Panc1 (cell line): ENCODE data around the gene BMP7. TPM values are rescaled to one million over a fixed set of nuclear protein-coding genes. Genes with fewer than 3 reads are reported as not detected.

ENCODE experiments used
- ATAC-seq: fragments of 200-7000 bp; cut with Tn5 transposase; 2 replicates; pipeline ENCODE4 v1.9.1; 2020; ENCODE audit warnings: mild to moderate bottlenecking, moderate library complexity
- BruUV-seq: library from RNA; stranded (reverse); fragments of 400-500 nt; replicated peaks from 2 replicates; lab custom pipeline; 2021; lab: Mats Ljungman, UMichigan
- CTCF ChIA-PET: fragments of 300-600 bp; sonication (Branson Sonifier 250); formaldehyde crosslinking; loops from one replicate; lab custom pipeline; 2022; ENCODE audit warnings: antibody characterized with exemption; lab: Charles Lee
- POLR2A ChIA-PET: fragments of 300-600 bp; sonication (Branson Sonifier 250); formaldehyde crosslinking; loops from one replicate; lab custom pipeline; 2022; ENCODE audit warnings: antibody characterized with exemption; lab: Charles Lee
- DNase-seq: peaks from one replicate; pipeline ENCODE4 v3.0.0-alpha.2; 2010; ENCODE audit warnings: low read depth, low spot score
- H3K27ac ChIP-seq: 2 replicates; pipeline ENCODE4 v1.5.1; 2011; ENCODE audit warnings: mild to moderate bottlenecking, low read length, inconsistent platforms
- H3K27me3 ChIP-seq: fragments of 200-500 bp; sonication (Bioruptor generic); 2 replicates; pipeline ENCODE4 v1.6.0; 2014; ENCODE audit warnings: low read length, inconsistent platforms; ENCODE audit not compliant: control insufficient read depth, insufficient read depth
- H3K36me3 ChIP-seq: fragments of 200-500 bp; sonication (Bioruptor generic); 2 replicates; pipeline ENCODE4 v1.5.1; 2014; ENCODE audit warnings: inconsistent platforms, mild to moderate bottlenecking, low read length, moderate library complexity; ENCODE audit not compliant: control insufficient read depth, insufficient read depth
- H3K4me1 ChIP-seq: 2 replicates; pipeline ENCODE4 v1.5.1; 2011; ENCODE audit warnings: inconsistent platforms, mild to moderate bottlenecking, low read length, moderate library complexity; ENCODE audit not compliant: control insufficient read depth, insufficient read depth
- H3K4me3 ChIP-seq, 2 experiments: 2 replicates each; pipeline ENCODE4 v1.5.1; 2011 to 2012; ENCODE audit warnings: low read depth in 2 of 2, low read length in 2 of 2, mild to moderate bottlenecking in 2 of 2, inconsistent platforms in 1 of 2, moderate library complexity in 1 of 2
- H3K9me3 ChIP-seq: fragments of 200-500 bp; sonication (Bioruptor generic); 2 replicates; pipeline ENCODE4 v1.5.1; 2014; ENCODE audit warnings: low read depth, mild to moderate bottlenecking, inconsistent platforms, low read length, moderate library complexity; ENCODE audit not compliant: control insufficient read depth, insufficient read depth
- POLR2AphosphoS5 ChIP-seq: IDR thresholded peaks from 2 replicates; pipeline ENCODE4 v1.6.1; 2012; ENCODE audit warnings: mild to moderate bottlenecking, low read depth, low read length, moderate library complexity
- REST ChIP-seq, 2 experiments: IDR thresholded peaks; 2 replicates each; pipeline ENCODE4 v1.6.1; 2011 to 2012; ENCODE audit warnings: low read depth in 2 of 2, control low read depth in 1 of 2, low read length in 1 of 2, mild to moderate bottlenecking in 1 of 2, moderate library complexity in 1 of 2; ENCODE audit not compliant: insufficient read depth in 1 of 2
- SIN3A ChIP-seq: IDR thresholded peaks from 2 replicates; pipeline ENCODE4 v1.6.1; 2012; ENCODE audit warnings: low read depth, mild to moderate bottlenecking, low read length, moderate library complexity, borderline replicate concordance; ENCODE audit not compliant: insufficient read depth
- TCF7L2 ChIP-seq: IDR thresholded peaks from 2 replicates; pipeline ENCODE4 v1.6.1; 2011; ENCODE audit warnings: mild to moderate bottlenecking, low read depth, low read length, inconsistent platforms
- in situ Hi-C: cut with HindIII; loops from 2 replicates; pipeline ENCODE4 v1.10.0; 2016; ENCODE audit warnings: low sequenced_read_pairs, low pct_unique_long_range_greater_than_20kb
- intact Hi-C: fragments of 100-400 bp; cut with micrococcal nuclease; formaldehyde crosslinking; loops from one replicate; pipeline ENCODE4 v1.10.0; 2022; ENCODE audit not compliant: unreplicated experiment
- total RNA-seq: library from RNA; stranded (reverse); gene quantifications from one replicate; pipeline ENCODE4 v1.2.1, GENCODE V29; 2021; ENCODE audit not compliant: unreplicated experiment
- TF ChIP-seq, protein P1 (sequence below): fragments of 450-650 bp; IDR thresholded peaks from 2 replicates; pipeline ENCODE4 v1.5.1; 2017; ENCODE audit warnings: mild to moderate bottlenecking

The BMP7 gene
- total RNA-seq, 1 experiment from 2014 or later = 11.5 TPM

DNA sequence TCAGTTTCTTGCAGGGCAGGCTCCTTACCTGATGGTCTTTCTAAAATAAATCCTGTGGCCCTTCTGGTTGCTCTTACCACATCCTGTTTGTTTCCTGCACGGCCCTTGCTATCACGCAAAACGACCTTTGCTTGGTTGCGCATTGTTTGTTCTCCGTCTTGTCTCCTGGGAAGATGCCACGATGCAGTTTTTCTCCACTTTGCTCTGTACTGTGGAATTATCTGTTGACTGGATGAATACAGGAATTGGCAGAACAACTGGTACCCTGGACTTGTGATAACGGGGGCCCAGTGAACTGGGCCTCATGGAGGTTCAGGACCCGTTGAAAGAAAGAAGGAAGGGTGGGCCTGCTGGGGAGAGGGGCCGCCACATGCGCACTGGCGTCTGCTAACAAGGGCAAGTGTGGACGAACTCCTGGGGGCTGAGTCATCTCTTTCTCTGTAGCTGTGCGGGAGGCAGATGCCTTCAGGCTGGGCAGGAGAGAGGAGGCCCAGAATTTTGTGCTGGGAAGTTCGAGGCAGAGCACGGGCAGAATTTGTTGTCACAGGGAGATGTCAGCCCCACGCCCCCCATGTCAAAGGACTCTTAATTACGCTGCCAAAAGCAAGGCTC is 139.9 kb downstream of the BMP7 start:
- no TSS peak for BruUV-seq
- DNase-seq = no peak
- Histone ChIP-seq H3K27ac (no peak overlapping the region), H3K36me3 (no peaks in the 10 kb centered on the region), H3K4me1 (no peaks in the 10 kb centered on the region), H3K9me3 (no peaks in the 10 kb centered on the region), H3K27me3 (no peaks in the 10 kb centered on the region), H3K4me3 (no peak overlapping the region)
- ChIA-PET CTCF (no interaction called here), POLR2A (no interaction called here)
- ATAC-seq = no peak
- intact Hi-C loops = no loop called here
- TF ChIP-seq REST (IDR thresholded peaks at IDR 0.05; ENCODE audit: insufficient read depth in 1 of 2, low read depth in 2 of 2, low read length in 1 of 2) (no peak), TCF7L2 (no peak), POLR2AphosphoS5 (no peak), SIN3A (no peak)
- TF ChIP-seq, protein P1, sequence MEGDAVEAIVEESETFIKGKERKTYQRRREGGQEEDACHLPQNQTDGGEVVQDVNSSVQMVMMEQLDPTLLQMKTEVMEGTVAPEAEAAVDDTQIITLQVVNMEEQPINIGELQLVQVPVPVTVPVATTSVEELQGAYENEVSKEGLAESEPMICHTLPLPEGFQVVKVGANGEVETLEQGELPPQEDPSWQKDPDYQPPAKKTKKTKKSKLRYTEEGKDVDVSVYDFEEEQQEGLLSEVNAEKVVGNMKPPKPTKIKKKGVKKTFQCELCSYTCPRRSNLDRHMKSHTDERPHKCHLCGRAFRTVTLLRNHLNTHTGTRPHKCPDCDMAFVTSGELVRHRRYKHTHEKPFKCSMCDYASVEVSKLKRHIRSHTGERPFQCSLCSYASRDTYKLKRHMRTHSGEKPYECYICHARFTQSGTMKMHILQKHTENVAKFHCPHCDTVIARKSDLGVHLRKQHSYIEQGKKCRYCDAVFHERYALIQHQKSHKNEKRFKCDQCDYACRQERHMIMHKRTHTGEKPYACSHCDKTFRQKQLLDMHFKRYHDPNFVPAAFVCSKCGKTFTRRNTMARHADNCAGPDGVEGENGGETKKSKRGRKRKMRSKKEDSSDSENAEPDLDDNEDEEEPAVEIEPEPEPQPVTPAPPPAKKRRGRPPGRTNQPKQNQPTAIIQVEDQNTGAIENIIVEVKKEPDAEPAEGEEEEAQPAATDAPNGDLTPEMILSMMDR = no peak
- in situ Hi-C loops = no loop called here

DNA sequence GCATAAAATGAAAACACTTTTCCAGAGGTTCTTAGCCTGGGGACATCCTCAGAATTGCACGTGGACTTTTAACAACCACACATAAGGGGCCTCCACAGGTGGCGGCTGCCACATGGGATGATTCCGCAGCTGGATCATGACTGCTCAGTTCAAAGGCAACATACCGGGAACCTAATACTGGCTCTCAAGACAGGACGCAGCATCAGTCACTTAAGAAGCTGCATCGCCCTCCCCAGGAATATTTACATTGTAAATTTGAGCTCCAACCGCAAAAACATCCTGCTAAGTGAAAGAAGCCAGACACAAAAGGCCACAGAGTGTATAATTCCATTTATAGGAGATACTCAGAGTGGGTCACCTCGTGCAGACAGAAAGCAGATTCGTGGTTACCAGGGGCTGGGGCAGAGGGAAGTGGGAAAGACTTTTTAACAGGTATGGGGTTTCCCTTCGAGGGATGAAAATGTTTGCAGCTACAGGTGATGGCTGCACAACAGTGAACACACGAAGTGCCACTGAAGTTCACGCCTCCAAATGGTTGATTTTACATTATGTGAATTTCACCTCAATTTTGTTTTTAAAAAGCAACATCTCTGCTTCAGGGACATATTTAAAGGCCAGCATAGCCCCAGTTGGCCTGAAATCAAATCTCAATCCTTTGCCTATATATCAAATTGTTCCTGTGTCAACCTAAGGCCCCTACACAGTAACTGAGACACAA is 141.5 kb downstream of the BMP7 start:
- H3K27ac ChIP-seq = no peak overlapping the region
- in situ Hi-C loops = no loop called here
- no peak for DNase-seq
- no peak overlapping the region for H3K4me3 ChIP-seq
- no peak for ATAC-seq
- BruUV-seq = no TSS peak
- H3K36me3 ChIP-seq = no peaks in the 10 kb centered on the region
- TF ChIP-seq TCF7L2 (0 out of 2 replicates have a peak, but pooled peaks have one; percentile 12), REST (IDR thresholded peaks at IDR 0.05; ENCODE audit: insufficient read depth in 1 of 2, low read depth in 2 of 2, low read length in 1 of 2) (no peak)
- no peaks in the 10 kb centered on the region for H3K9me3 ChIP-seq
- no peaks in the 10 kb centered on the region for H3K27me3 ChIP-seq
- CTCF ChIA-PET = interaction anchor here (0.6 kb wide), 1 partner anchor 156 kb away, joined by 11 read pairs; no protein-coding TSS in a partner anchor
- POLR2A ChIA-PET = no interaction called here
- intact Hi-C loops = no loop called here
- H3K4me1 ChIP-seq = no peaks in the 10 kb centered on the region
